Pancreas (tissue), 10 donors: Measurements from ENCODE around the gene GPR155. TPM values are rescaled to one million over a fixed set of nuclear protein-coding genes. Genes with fewer than 3 reads are reported as not detected.
"Not testable (repeated sequence)": the region's sequence is repeated elsewhere in the genome, so short reads cannot be mapped to it uniquely, and the experiment has no call there.

ENCODE experiments used
- ATAC-seq, 4 donors: fragments of 200-7000 bp; cut with Tn5 transposase; one replicate each; pipeline versions ENCODE4 v1.8.0 to v1.9.1; 2020; ENCODE audit warnings: mild to moderate bottlenecking in 4 of 4, moderate library complexity in 4 of 4
- DNase-seq, 6 donors: peaks; one replicate each; pipeline ENCODE4 v3.0.0-alpha.2; 2020
- FAIRE-seq: peaks from 2 replicates; lab custom pipeline; 2012; peaks lifted over from hg19 to GRCh38; lab: Jason Lieb, UNC
- H3K27ac ChIP-seq, 4 donors: fragments of 200-600 bp; sonication (generic); 1 replicate in 3 of 4; 2 replicates in 1 of 4; pipeline versions ENCODE4 v1.5.0 to v1.8.0; 2020
- H3K27me3 ChIP-seq, 4 donors: fragments of 200-600 bp; one replicate each; pipeline ENCODE4 v1.8.0; 2021
- H3K36me3 ChIP-seq, 3 donors: fragments of 200-600 bp; sonication (generic) in 1 of 3; one replicate each; pipeline versions ENCODE4 v1.5.0 to v1.8.0; 2020 to 2021
- H3K4me1 ChIP-seq, 3 donors: fragments of 200-600 bp; one replicate each; pipeline ENCODE4 v1.8.0; 2021
- H3K4me3 ChIP-seq, 4 donors: fragments of 200-600 bp; sonication (generic) in 2 of 4; one replicate each; pipeline versions ENCODE4 v1.5.0 to v1.8.0; 2020 to 2021
- H3K9me3 ChIP-seq, 4 donors: fragments of 200-600 bp; one replicate each; pipeline ENCODE4 v1.8.0; 2021
- WGBS, 2 donors: extraction: QIAGEN DNeasy Blood & Tissue Kit; methylation state at CpG; one replicate each; pipeline ENCODE4 v1.1.7; 2013; 5-methylcytosine and 5-hydroxymethylcytosine counted together
- intact Hi-C, 3 donors: fragments of 100-400 bp; cut with DNase I; formaldehyde crosslinking; loops; one replicate each; pipeline versions ENCODE4 v1.11.1 to v1.14.2; 2022
- polyA plus RNA-seq, 2 donors: library from polyadenylated mRNA; stranded (reverse); fragments of 200-250 nt; gene quantifications; one replicate each; pipeline ENCODE4 v1.2.3, GENCODE V29; 2013
- total RNA-seq, 6 donors: library from RNA; stranded (reverse); fragmentation: NEBNext Ultra II Directional in 4 of 6; extraction: Animal tissue kit (Norgen Biotek cat#: 25700) in 4 of 6; gene quantifications; one replicate each; pipeline versions ENCODE4 v1.2.1 to v1.2.4, GENCODE V29; 2021 to 2023
- TF ChIP-seq, protein P1 (sequence below), 4 donors: fragments of 200-600 bp; sonication (generic) in 3 of 4; IDR thresholded peaks; one replicate each; pipeline versions ENCODE4 v1.5.0 to v1.8.0; 2021; ENCODE audit warnings: antibody characterized with exemption in 4 of 4
- donor health status: healthy with polysubstance abuse.
- donor health status: DM: no; HTN: no; CAD: no; lungs with moderate emphysema.
- donor health status: DM: no; HTN: no; CAD: no.
- donor health status: control.
- donor health status: control.
- donor health status: Bipolar disorder and iron deficiency.
- donor health status: DM: yes; HTN: yes; CAD: no.
- donor health status: DM: no; HTN: no; CAD: no.
- donor health status: DM: no; HTN: no; CAD: no.
- donor health status: DM: yes; HTN: yes; CAD: no.

Gene GPR155
- total and polyA plus RNA-seq, 8 donors, result 2.4 to 11.5 (median 7.8) TPM

DNA sequence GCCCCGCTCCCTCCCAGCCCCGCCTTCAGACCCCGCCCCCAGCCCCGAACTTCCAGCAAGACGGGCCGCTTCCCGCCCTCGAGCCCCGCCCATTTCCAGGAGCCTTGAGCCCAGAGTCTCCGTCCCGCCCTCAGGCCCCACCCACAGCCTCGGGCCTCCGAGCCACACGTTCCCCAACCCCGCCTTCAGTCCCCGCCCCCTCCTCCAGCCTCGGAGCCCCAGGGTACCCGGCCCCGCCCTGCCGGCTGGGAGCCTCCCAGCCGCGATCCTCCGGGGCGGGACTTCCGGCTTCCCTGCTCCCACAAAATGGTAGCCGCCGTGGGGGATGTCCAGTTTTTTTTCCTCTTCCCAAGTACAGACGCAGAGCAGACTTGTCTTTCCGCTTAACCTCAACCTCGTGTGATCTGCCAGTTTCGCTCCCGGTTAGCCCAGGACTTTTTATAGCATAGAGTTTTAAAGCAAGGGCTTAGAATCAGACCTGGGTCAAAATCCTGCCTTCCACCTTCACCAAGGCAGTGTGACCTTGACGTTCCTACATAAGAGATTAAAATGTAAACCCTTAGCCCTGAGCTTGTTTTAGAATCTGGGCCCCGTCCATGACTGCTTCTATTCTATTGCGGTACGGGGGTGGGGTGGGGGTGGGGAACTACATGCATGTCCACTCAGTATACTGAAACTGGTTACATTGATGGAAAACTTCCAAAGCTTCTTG is 435 bp upstream of the GPR155 start:
- WGBS, 2 donors, result 1% methylated on average over 19 to 36 of the region's 36 CpGs

DNA sequence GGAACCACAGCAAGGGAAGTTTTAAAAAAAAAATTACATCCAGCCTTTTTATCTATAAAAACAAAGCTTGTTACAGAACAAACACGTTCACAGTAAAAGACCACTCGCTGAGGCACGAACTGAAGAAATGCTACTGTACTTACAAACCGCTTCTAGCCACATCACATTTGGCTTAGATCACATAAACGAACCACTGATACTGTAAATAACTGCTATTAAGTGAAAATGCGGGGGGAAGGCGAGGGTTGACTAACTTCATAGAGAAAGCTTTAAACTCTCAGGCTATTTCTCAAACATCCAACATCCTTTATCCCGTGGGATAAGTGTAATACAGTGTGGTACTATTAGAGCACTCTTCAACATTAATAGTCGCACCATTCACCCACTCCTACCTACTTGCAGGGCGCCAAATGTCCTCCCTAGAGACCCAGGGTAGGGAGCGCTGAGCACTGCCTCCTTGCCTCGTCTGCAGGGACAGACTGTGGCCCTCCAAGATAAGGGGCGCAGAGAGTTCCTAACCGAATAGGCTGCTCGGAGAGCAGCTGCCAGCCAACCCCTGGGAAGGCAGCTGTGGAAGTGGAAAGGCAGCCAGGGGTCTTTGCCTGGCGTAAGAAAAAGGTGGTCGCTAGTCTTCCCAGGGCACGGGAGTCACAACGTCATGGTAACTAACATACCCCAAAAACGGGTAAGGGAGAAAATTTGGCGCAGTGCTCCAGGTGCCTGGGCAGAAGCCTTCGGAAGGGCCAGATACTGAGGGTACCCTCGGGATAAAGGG is 854 bp downstream of the GPR155 start:
- H3K4me3 ChIP-seq, result peak overlapping the region; percentile 65 to 86 (median 75)
- WGBS, 2 donors, result 5 to 6% methylated on average over 23 of the region's 23 CpGs
- intact Hi-C loops, result no loop called here
- no peaks in the 10 kb centered on the region for H3K36me3 ChIP-seq
- H3K27ac ChIP-seq, result peak overlapping the region; percentile 76 to 85 (median 82)
- H3K4me1 ChIP-seq, result peaks cover 0 to 10% (median 7%) of the 10 kb centered on the region in 3 donors
- TF ChIP-seq, protein P1, sequence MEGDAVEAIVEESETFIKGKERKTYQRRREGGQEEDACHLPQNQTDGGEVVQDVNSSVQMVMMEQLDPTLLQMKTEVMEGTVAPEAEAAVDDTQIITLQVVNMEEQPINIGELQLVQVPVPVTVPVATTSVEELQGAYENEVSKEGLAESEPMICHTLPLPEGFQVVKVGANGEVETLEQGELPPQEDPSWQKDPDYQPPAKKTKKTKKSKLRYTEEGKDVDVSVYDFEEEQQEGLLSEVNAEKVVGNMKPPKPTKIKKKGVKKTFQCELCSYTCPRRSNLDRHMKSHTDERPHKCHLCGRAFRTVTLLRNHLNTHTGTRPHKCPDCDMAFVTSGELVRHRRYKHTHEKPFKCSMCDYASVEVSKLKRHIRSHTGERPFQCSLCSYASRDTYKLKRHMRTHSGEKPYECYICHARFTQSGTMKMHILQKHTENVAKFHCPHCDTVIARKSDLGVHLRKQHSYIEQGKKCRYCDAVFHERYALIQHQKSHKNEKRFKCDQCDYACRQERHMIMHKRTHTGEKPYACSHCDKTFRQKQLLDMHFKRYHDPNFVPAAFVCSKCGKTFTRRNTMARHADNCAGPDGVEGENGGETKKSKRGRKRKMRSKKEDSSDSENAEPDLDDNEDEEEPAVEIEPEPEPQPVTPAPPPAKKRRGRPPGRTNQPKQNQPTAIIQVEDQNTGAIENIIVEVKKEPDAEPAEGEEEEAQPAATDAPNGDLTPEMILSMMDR (IDR thresholded peaks at IDR 0.05), result no peak
- peak; percentile 32 to 56 (median 44) for ATAC-seq
- DNase-seq, result peak; percentile 42 to 67 (median 50)
- H3K9me3 ChIP-seq, result no peaks in the 10 kb centered on the region
- FAIRE-seq, result no peak
- H3K27me3 ChIP-seq, result no peaks in the 10 kb centered on the region

More for the DNA sequence above, 435 bp upstream of the GPR155 start:
- ATAC-seq (peak; percentile 92 to 97 (median 95)), DNase-seq (peak; percentile 98 to 100 (median 100)), FAIRE-seq (no peak)
- no peaks in the 10 kb centered on the region for H3K36me3 ChIP-seq
- peak overlapping the region; percentile 65 to 86 (median 75) for H3K4me3 ChIP-seq
- no peaks in the 10 kb centered on the region for H3K9me3 ChIP-seq
- TF ChIP-seq, protein P1 (IDR thresholded peaks at IDR 0.05), result no peak
- H3K27ac ChIP-seq, result peak overlapping the region; percentile 79 to 91 (median 84)
- H3K27me3 ChIP-seq, result no peaks in the 10 kb centered on the region
- peaks cover 0 to 10% (median 7%) of the 10 kb centered on the region in 3 donors for H3K4me1 ChIP-seq
- intact Hi-C loops, result no loop called here

DNA sequence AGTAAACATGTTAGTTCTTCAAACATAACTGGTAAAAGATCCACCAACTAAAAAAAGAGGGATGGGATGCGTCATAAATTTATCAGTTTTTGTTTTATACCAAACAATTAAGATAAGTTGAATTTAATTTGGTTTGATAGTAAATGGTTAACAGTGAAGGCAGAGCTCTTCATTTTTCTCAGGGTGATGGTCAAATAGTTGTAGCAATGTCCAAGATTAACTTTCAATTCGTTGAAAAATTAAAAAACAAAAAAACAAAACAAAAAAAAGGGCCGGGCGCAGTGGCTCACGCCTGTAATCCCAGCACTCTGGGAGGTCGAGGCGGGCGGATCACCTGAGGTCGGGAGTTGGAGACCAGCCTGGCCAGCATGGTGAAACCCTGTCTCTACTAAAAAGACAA is 1.8 kb downstream of the GPR155 start:
- H3K27me3 ChIP-seq, H3K4me1 ChIP-seq, intact Hi-C loops, FAIRE-seq, H3K27ac ChIP-seq, DNase-seq, H3K9me3 ChIP-seq, ATAC-seq, H3K36me3 ChIP-seq: not testable (repeated sequence)
- peak overlapping the region in 2 of 4 donors; percentile 84 to 86 for H3K4me3 ChIP-seq
- WGBS, 2 donors, result 30 to 38% methylated on average over 9 of the region's 9 CpGs

DNA sequence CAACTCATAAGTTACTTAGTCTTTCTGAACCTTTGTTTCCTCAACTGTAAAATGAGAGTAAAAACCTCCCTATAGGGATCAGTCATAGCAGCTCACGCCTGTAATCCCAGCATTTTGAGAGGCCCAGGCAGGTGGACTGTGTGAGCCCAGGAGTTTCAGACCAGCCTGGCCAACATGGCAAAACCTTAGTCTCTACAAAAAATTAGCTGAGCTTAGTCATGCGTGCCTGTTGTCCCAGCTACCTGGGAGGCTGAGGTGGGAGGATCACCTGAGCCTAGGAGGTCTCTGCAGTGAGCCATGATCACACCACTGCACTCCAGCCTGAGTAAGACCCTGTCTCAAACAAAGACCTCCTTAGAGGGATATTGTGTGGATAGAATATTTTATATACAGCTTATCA is 2.3 kb downstream of the GPR155 start:
- FAIRE-seq, result no peak
- DNase-seq, result no peak
- Histone ChIP-seq H3K4me3 (no peak overlapping the region), H3K36me3 (no peaks in the 10 kb centered on the region), H3K27me3 (no peaks in the 10 kb centered on the region), H3K4me1 (peaks cover 0 to 10% (median 7%) of the 10 kb centered on the region in 3 donors), H3K9me3 (no peaks in the 10 kb centered on the region), H3K27ac (no peak overlapping the region)
- 57 to 66% methylated on average over 2 of the region's 2 CpGs for WGBS, 2 donors
- intact Hi-C loops, result no loop called here
- TF ChIP-seq, protein P1 (IDR thresholded peaks at IDR 0.05), result no peak
- no peak for ATAC-seq

DNA sequence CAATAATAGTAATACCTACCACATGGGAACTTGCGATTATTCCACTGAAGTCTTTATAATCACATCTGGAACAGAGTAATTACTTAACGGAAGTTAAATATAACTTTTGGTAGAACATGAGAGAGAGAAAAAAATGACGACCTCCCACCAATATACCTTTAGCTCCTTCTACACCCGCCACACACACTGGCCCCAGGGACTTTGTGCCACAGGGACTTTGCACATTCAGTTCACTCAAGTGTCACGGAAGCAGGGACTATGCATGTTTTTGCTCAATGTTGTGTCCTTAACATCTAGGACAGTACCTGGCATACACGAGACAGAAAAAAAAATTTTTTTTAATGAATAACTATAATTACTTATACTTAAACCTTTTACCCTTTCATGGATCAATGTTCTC is 4.0 kb downstream of the GPR155 start:
- ATAC-seq, result no peak
- Histone ChIP-seq H3K4me3 (no peak overlapping the region), H3K27ac (no peak overlapping the region), H3K4me1 (peaks cover 0 to 10% (median 7%) of the 10 kb centered on the region in 3 donors), H3K9me3 (no peaks in the 10 kb centered on the region), H3K27me3 (no peaks in the 10 kb centered on the region), H3K36me3 (no peaks in the 10 kb centered on the region)
- DNase-seq, result no peak
- FAIRE-seq, result no peak
- TF ChIP-seq, protein P1 (IDR thresholded peaks at IDR 0.05), result no peak
- intact Hi-C loops, result no loop called here
- WGBS, 2 donors, result 86 to 88% methylated on average over 6 of the region's 6 CpGs
